OCI-LY3 (cell line): ENCODE results near the gene CAP2.
A peak's percentile ranks its signal among the peaks of the same experiment; 100 is the strongest.

Experiments
- H2AFZ ChIP-seq: fragments of 200-600, 300-600 bp; shearing (Covaris generic); 2 replicates; pipeline ENCODE4 v1.6.0; 2014; ENCODE audit warnings: antibody characterized with exemption, low read depth, low read length
- H3K27ac ChIP-seq: fragments of 200-600, 300-600 bp; sonication (generic); 2 replicates; pipeline ENCODE4 v1.5.1; 2014; ENCODE audit warnings: mild to moderate bottlenecking, low read length, moderate library complexity, mixed read lengths
- H3K27me3 ChIP-seq: fragments of 200-600, 300-600 bp; sonication (generic); 2 replicates; pipeline ENCODE4 v1.6.1; 2014; ENCODE audit warnings: low read depth, low read length, mixed read lengths
- H3K36me3 ChIP-seq: fragments of 200-600, 300-600 bp; sonication (generic); replicated peaks from 2 replicates; pipeline ENCODE3; 2014; ENCODE audit warnings: low read depth, low read length, mixed read lengths
- H3K4me1 ChIP-seq: fragments of 300-600, 200-600 bp; sonication (generic); 2 replicates; pipeline ENCODE4 v1.6.1; 2014; ENCODE audit warnings: low read length, mixed read lengths
- H3K4me2 ChIP-seq: fragments of 200-600, 300-600 bp; sonication (generic); 2 replicates; pipeline ENCODE4 v1.6.1; 2014; ENCODE audit warnings: low read length, mixed read lengths
- H3K4me3 ChIP-seq: fragments of 300-600, 200-600 bp; sonication (generic); 2 replicates; pipeline ENCODE4 v1.5.1; 2014; ENCODE audit warnings: antibody characterized with exemption, mild to moderate bottlenecking, low read length, moderate library complexity
- H3K79me2 ChIP-seq: fragments of 300-600, 200-600 bp; shearing (Covaris generic); 2 replicates; pipeline ENCODE4 v1.6.1; 2014; ENCODE audit warnings: mild to moderate bottlenecking, low read length, mixed read lengths
- H3K9ac ChIP-seq: fragments of 300-600, 200-600 bp; shearing (Covaris generic); 2 replicates; pipeline ENCODE4 v1.6.0; 2014; ENCODE audit warnings: mild to moderate bottlenecking, low read length, moderate library complexity
- H3K9me3 ChIP-seq: fragments of 200-600, 300-600 bp; shearing (Covaris generic); 2 replicates; pipeline ENCODE4 v1.6.1; 2014; ENCODE audit warnings: low read length, mixed read lengths; ENCODE audit not compliant: insufficient read depth
- H4K20me1 ChIP-seq: fragments of 200-600, 300-600 bp; sonication (generic); 2 replicates; pipeline ENCODE4 v1.6.1; 2016; ENCODE audit warnings: low read length, mixed read lengths; ENCODE audit not compliant: insufficient read depth
- CTCF ChIP-seq: fragments of 200-600, 300-600 bp; sonication (generic); IDR thresholded peaks from 2 replicates; pipeline ENCODE4 v1.5.1; 2014; ENCODE audit warnings: antibody characterized with exemption, low read length, low read depth
- EZH2phosphoT487 ChIP-seq: fragments of 200-600 bp; shearing (Covaris generic); IDR thresholded peaks from 2 replicates; pipeline ENCODE4 v1.6.1; 2018; ENCODE audit warnings: antibody characterized with exemption, mixed run types, low read depth

The CAP2 gene

GRCh38 chr6:17392978-17393891 is at the start of gene CAP2:
TSS of gene CAP2 (plus strand) at chr6:17393595. CDS start at chr6:17421556, 27,961 bp downstream.
- H3K4me1 ChIP-seq, result peaks cover 3% of the 10 kb centered on the region; the same call in 1 of the 2 replicates
- no peak within 1 kb of the TSS for H2AFZ ChIP-seq

GRCh38 chr6:17347012-17347411 is 46.4 kb upstream of the CAP2 start:
- TF ChIP-seq CTCF (no peak), EZH2phosphoT487 (no peak)

More at GRCh38 chr6:17392978-17393891, at the start of gene CAP2:
- peak within 1 kb of the TSS; percentile 80 for H3K4me3 ChIP-seq
- peak within 1 kb of the TSS; percentile 48 for H3K9ac ChIP-seq
- H3K36me3 ChIP-seq, result no peaks in the 10 kb centered on the region
- no peak for TF ChIP-seq EZH2phosphoT487
- no peak for TF ChIP-seq CTCF
- no peaks in the 10 kb centered on the region for H4K20me1 ChIP-seq
- peaks cover 24% of the 10 kb centered on the region for H3K27me3 ChIP-seq
- no peaks in the 10 kb centered on the region for H3K79me2 ChIP-seq
- H3K9me3 ChIP-seq, result no peaks in the 10 kb centered on the region
- peak within 1 kb of the TSS; percentile 77 for H3K4me2 ChIP-seq
- H3K27ac ChIP-seq, result no peak within 1 kb of the TSS

GRCh38 chr6:17349427-17349826 is 44.0 kb upstream of the CAP2 start:
- no peaks in the 10 kb centered on the region for H4K20me1 ChIP-seq
- TF ChIP-seq CTCF (no peak), EZH2phosphoT487 (no peak)
- H3K4me1 ChIP-seq, result no peaks in the 10 kb centered on the region
- H3K4me3 ChIP-seq, result no peak overlapping the region
- H3K27ac ChIP-seq, result no peak overlapping the region
- H3K9me3 ChIP-seq, result no peaks in the 10 kb centered on the region
- no peaks in the 10 kb centered on the region for H3K27me3 ChIP-seq
- H2AFZ ChIP-seq, result no peak overlapping the region
- no peaks in the 10 kb centered on the region for H3K36me3 ChIP-seq
- H3K79me2 ChIP-seq, result no peaks in the 10 kb centered on the region
- H3K9ac ChIP-seq, result no peak overlapping the region
- no peak overlapping the region for H3K4me2 ChIP-seq

More at GRCh38 chr6:17347012-17347411, 46.4 kb upstream of the CAP2 start:
- H3K27me3 ChIP-seq, result no peaks in the 10 kb centered on the region
- no peak overlapping the region for H3K9ac ChIP-seq
- H3K36me3 ChIP-seq, result no peaks in the 10 kb centered on the region
- no peaks in the 10 kb centered on the region for H3K79me2 ChIP-seq
- no peaks in the 10 kb centered on the region for H4K20me1 ChIP-seq
- H2AFZ ChIP-seq, result no peak overlapping the region
- no peaks in the 10 kb centered on the region for H3K4me1 ChIP-seq
- H3K9me3 ChIP-seq, result no peaks in the 10 kb centered on the region
- H3K4me2 ChIP-seq, result no peak overlapping the region
- no peak overlapping the region for H3K4me3 ChIP-seq
- H3K27ac ChIP-seq, result no peak overlapping the region

GRCh38 chr6:17352302-17352701 is 41.1 kb upstream of the CAP2 start:
- Histone ChIP-seq H3K27ac (no peak overlapping the region), H3K4me1 (no peaks in the 10 kb centered on the region), H3K9me3 (no peaks in the 10 kb centered on the region), H3K27me3 (no peaks in the 10 kb centered on the region), H3K36me3 (no peaks in the 10 kb centered on the region), H3K4me2 (no peak overlapping the region), H3K9ac (no peak overlapping the region), H3K4me3 (no peak overlapping the region), H3K79me2 (no peaks in the 10 kb centered on the region), H2AFZ (no peak overlapping the region), H4K20me1 (no peaks in the 10 kb centered on the region)
- TF ChIP-seq CTCF, result no peak
- no peak for TF ChIP-seq EZH2phosphoT487
